ENCODE measurements around the gene FAM184A. TPM values are rescaled to one million over a fixed set of nuclear protein-coding genes. Genes with fewer than 3 reads are reported as not detected.
A peak's percentile ranks its signal among the peaks of the same experiment; 100 is the strongest.

The FAM184A gene
- total RNA-seq, 4 donors from 2014 or later: 0.20 to 13.1 (median 2.9) TPM

- H3K27me3 ChIP-seq: no peaks in the 10 kb centered on the region
- no peak overlapping the region for H3K4me3 ChIP-seq
- intact Hi-C loops (cut with DNase I; ENCODE audit: low total_unique reads): loop anchor here (5.0 kb wide), 1 partner anchor 144 kb away; no protein-coding TSS in a partner anchor
- no peak overlapping the region for H3K27ac ChIP-seq
- 32 to 40% methylated on average over 8 of the region's 8 CpGs for WGBS, 2 donors (ENCODE audit: low coverage in 1 of 2)
- no peaks in the 10 kb centered on the region for H3K9me3 ChIP-seq
- in situ Hi-C loops (cut with MboI; ENCODE audit: low pct_ligation_motif_present in 1 of 4, low pct_unique_long_range_greater_than_20kb in 1 of 4, low sequenced_read_pairs in 3 of 4): loop anchor here in 3 of 4 donors (10.0 kb wide), 1 partner anchor 146 kb away; no protein-coding TSS in a partner anchor
- no peaks in the 10 kb centered on the region for H3K36me3 ChIP-seq
- peak; percentile 14 for DNase-seq
- TF ChIP-seq POLR2AphosphoS5 (IDR thresholded peaks at IDR 0.05) (no peak), POLR2A (IDR thresholded peaks at IDR 0.05) (no peak), EP300 (IDR thresholded peaks at IDR 0.05; ENCODE audit: low read depth) (no peak)
- TF ChIP-seq, protein P1, sequence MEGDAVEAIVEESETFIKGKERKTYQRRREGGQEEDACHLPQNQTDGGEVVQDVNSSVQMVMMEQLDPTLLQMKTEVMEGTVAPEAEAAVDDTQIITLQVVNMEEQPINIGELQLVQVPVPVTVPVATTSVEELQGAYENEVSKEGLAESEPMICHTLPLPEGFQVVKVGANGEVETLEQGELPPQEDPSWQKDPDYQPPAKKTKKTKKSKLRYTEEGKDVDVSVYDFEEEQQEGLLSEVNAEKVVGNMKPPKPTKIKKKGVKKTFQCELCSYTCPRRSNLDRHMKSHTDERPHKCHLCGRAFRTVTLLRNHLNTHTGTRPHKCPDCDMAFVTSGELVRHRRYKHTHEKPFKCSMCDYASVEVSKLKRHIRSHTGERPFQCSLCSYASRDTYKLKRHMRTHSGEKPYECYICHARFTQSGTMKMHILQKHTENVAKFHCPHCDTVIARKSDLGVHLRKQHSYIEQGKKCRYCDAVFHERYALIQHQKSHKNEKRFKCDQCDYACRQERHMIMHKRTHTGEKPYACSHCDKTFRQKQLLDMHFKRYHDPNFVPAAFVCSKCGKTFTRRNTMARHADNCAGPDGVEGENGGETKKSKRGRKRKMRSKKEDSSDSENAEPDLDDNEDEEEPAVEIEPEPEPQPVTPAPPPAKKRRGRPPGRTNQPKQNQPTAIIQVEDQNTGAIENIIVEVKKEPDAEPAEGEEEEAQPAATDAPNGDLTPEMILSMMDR (IDR thresholded peaks at IDR 0.05): peak; percentile 49 to 70 (median 57)
- H3K4me1 ChIP-seq: peaks cover 0 to 8% (median 0%) of the 10 kb centered on the region in 4 donors
Measured at GRCh38 chr6:119110601-119111548, 32.4 kb upstream of the FAM184A start.

DNA sequence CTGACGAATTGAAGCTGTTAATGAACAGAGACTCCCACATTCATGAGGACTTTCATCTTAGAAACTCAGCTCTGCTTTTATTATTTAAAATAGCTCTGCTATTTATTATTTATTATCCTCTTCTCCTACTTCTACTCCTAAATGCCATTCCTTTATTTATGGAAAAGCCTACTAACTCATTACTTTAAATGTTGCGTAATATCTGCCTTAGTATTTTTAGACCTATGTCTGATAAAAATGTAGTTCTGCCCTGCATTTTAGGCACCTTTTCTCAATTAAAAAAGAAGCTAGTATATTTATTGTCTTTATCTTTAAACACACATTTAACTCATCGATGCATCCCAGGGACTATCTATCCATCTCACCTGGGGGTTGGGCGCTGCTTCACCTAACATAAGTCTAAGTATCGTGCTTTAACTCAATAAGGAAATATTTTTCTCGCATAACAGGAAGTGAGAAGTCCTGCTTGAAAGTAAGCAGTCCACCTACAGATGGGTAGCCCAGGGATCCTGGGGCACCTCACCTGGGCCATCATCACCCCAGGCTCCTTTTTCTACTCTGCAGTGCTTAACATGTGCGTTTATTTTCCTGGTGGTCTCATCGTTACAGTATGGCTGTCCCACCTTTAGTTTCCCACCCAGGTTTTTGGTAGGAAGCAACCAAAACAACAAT, 31.3 kb upstream of the FAM184A start:
- no peaks in the 10 kb centered on the region for H3K27me3 ChIP-seq
- intact Hi-C loops (cut with DNase I; ENCODE audit: low total_unique reads): loop anchor here (5.0 kb wide), 1 partner anchor 142 kb away; no protein-coding TSS in a partner anchor
- H3K9me3 ChIP-seq: no peaks in the 10 kb centered on the region
- H3K4me1 ChIP-seq: peaks cover 0 to 8% (median 0%) of the 10 kb centered on the region in 4 donors
- no peak overlapping the region for H3K4me3 ChIP-seq
- in situ Hi-C loops (cut with MboI; ENCODE audit: low pct_ligation_motif_present in 1 of 4, low pct_unique_long_range_greater_than_20kb in 1 of 4, low sequenced_read_pairs in 3 of 4): loop anchor here (10.0 kb wide), 3 partner anchors 135 to 305 kb away; no protein-coding TSS in a partner anchor
- no peaks in the 10 kb centered on the region for H3K36me3 ChIP-seq
- TF ChIP-seq, protein P1 (IDR thresholded peaks at IDR 0.05): no peak
- TF ChIP-seq POLR2AphosphoS5 (IDR thresholded peaks at IDR 0.05) (no peak), EP300 (IDR thresholded peaks at IDR 0.05; ENCODE audit: low read depth) (no peak), POLR2A (IDR thresholded peaks at IDR 0.05) (no peak)
- WGBS, 2 donors (ENCODE audit: low coverage in 1 of 2): 74 to 75% methylated on average over 7 to 8 of the region's 8 CpGs
- no peak overlapping the region for H3K27ac ChIP-seq
- DNase-seq: no peak

DNA sequence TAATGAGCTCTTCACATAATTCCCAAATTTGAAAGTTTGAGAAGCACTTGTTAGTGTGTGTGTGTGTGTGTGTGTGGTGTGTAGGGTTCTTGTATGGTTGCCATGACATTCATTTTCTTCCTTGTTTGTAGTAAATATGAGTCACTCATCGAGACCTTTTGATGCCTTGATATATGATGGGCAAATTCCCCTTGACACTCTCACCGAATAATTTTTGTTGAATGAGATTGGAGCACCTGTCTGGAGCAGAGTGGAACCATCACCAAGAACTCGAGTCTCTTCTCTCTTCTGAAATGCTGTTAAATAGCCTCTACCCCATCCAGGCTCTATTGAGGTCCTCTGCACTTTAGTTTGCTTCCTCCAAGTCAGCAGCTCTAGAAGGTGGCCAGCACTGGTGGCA, 29.6 kb upstream of the FAM184A start:
- Histone ChIP-seq H3K4me1 (peaks cover 0 to 8% (median 0%) of the 10 kb centered on the region in 4 donors), H3K9me3 (no peaks in the 10 kb centered on the region), H3K36me3 (no peaks in the 10 kb centered on the region), H3K27me3 (no peaks in the 10 kb centered on the region), H3K27ac (no peak overlapping the region), H3K4me3 (no peak overlapping the region)
- TF ChIP-seq POLR2AphosphoS5 (IDR thresholded peaks at IDR 0.05): no peak
- TF ChIP-seq, protein P1 (IDR thresholded peaks at IDR 0.05): no peak
- TF ChIP-seq EP300 (IDR thresholded peaks at IDR 0.05; ENCODE audit: low read depth): no peak
- no peak for TF ChIP-seq POLR2A (IDR thresholded peaks at IDR 0.05)
- no peak for DNase-seq
- 72 to 82% methylated on average over 3 of the region's 3 CpGs for WGBS, 2 donors (ENCODE audit: low coverage in 1 of 2)
- intact Hi-C loops (cut with DNase I; ENCODE audit: low total_unique reads) (no loop called here), in situ Hi-C loops (cut with MboI; ENCODE audit: low pct_ligation_motif_present in 1 of 4, low pct_unique_long_range_greater_than_20kb in 1 of 4, low sequenced_read_pairs in 3 of 4) (loop anchor here in 2 of 4 donors (10.0 kb wide), 2 partner anchors 133 to 303 kb away; no protein-coding TSS in a partner anchor)

GRCh38 chr6:119105282-119105681, 26.8 kb upstream of the FAM184A start:
- H3K4me3 ChIP-seq: no peak overlapping the region
- H3K9me3 ChIP-seq: no peaks in the 10 kb centered on the region
- H3K4me1 ChIP-seq: peaks cover 0 to under 1% (median 0%) of the 10 kb centered on the region in 4 donors
- no peak for TF ChIP-seq POLR2AphosphoS5 (IDR thresholded peaks at IDR 0.05)
- TF ChIP-seq POLR2A (IDR thresholded peaks at IDR 0.05): no peak
- TF ChIP-seq, protein P1 (IDR thresholded peaks at IDR 0.05): no peak
- H3K27me3 ChIP-seq: no peaks in the 10 kb centered on the region
- no peak for DNase-seq
- H3K36me3 ChIP-seq: no peaks in the 10 kb centered on the region
- in situ Hi-C loops (cut with MboI; ENCODE audit: low pct_ligation_motif_present in 1 of 4, low pct_unique_long_range_greater_than_20kb in 1 of 4, low sequenced_read_pairs in 3 of 4) (loop anchor here in 2 of 4 donors (10.0 kb wide), 2 partner anchors 130 to 300 kb away; no protein-coding TSS in a partner anchor), intact Hi-C loops (cut with DNase I; ENCODE audit: low total_unique reads) (no loop called here)
- WGBS, 2 donors (ENCODE audit: low coverage in 1 of 2): 49 to 71% methylated on average over 4 to 5 of the region's 5 CpGs
- H3K27ac ChIP-seq: no peak overlapping the region
